Measurements from ENCODE around the gene TMEM82.

Gene TMEM82

DNA sequence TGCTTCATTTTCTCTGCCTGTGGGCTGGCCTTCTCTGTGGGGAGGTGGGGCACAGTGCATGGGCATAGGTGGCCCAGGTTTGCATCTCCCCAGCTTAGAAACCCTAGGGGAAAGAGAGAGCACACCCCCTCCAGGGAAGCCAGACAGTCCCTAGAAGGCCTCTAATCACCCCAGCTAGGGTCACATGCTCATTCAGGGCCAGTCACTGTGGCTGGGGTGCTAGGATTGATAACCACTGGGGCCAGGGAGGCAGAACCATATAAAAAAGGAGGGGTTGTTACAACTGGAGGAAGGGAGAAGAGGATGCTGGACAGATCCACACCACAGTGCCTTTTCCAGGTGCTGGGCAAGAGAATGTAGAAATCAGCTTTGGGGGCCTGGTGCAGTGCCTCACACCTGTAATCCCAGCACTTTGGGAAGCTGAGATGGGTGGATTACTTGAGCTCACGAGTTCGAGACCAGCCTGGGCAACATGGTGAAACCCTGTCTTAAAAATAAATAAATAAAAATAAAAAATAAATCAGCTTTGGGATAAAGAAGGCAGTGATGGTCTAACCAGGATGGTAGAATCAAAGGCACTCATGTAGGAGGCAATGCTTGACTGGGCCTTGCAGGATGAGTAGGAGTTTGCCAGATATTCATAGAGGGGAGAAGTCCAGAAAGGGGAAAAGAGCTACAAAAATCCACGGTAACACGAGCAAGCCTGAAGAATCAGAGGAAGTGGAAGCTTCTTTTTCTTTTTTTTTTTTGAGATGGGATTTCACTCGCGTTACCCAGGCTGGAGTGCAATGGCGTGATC, 35.8 kb downstream of the TMEM82 start:
- DNase-seq (ENCODE audit: low read depth in 2 of 2, low spot score in 1 of 2): no peak

DNA sequence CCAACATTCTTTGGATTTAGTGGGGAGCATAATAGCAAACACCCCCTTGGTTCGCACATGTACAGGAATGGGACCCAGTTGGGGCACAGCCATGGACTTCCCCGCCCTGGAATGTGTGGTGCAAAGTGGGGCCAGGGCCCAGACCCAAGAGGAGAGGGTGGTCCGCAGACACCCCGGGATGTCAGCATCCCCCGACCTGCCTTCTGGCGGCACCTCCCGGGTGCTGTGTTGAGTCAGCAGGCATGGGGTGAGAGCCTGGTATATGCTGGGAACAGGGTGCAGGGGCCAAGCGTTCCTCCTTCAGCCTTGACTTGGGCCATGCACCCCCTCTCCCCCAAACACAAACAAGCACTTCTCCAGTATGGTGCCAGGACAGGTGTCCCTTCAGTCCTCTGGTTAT, 43.4 kb downstream of the TMEM82 start:
- DNase-seq (ENCODE audit: low read depth in 2 of 2, low spot score in 1 of 2): no peak

DNA sequence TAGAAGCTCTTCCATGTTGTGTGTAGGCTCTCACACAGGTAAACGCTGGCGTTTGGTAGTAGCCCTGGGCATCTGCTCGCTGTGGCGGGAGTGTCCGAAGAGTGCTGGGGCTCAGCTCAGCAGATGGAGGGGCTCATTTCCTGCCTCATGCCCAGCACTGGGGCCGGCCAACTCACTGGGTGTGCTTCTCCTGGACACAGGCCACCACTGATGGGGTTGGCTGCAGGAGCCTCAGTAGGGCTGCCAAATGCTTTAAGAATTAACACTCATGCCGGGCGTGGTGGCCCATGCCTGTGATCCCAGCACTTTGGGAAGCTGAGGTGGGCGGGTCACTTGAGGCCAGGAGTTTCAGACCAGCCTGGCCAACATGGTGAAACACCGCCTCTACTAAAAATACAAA, 44.3 kb downstream of the TMEM82 start:
- DNase-seq (ENCODE audit: low read depth in 2 of 2, low spot score in 1 of 2): no peak

DNA sequence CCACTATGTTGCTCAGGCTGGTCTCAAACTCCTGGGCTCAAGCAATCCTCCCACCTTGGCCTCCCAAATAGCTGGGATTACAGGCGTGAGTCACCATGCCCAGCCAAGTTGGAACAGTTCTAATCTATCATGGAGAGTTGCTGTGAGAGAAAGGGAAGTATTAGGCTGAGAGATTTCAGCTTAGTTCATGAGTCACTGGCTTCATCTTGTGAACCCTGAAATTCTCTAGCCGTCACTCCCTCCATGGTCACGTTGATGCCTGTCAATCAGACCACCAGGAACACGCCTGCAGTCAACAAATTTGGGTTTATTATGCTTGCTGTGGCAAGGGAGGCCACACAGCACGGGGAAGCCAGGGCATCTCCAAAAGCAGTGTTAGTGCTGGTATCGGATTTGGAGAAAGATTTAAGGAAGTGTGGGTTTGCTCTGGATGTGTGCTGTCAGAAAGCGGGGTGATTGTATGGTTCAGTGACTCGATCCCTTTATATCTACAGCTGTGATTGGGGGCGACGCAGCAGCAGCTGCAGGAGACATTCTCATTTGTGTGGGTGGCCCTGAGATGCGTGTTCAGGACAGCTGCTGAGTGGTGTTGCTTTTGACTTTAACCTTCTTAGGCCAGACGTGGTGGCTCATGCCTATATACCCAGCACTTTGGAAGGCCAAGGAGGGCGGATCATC, 46.5 kb downstream of the TMEM82 start:
- no peak for DNase-seq (ENCODE audit: low read depth in 2 of 2, low spot score in 1 of 2)

DNA sequence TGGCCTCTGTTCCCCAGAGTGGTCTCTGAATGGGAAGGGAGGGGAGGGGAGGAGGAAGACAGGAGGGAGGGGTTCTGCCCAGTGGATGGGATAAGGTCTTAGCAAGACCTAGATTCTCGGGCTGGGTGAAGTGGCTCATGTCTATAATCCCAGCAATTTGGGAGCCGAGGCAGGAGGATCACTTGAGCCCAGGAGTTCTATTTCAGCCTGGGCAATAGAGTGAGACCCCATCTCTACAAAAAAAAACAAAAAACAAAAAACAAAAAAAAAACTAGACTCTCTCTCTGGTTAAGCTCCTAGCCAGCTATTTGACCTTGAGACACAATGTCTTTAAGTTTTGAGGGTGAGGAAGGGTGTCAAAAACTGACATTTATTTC, 53.8 kb downstream of the TMEM82 start:
- DNase-seq (ENCODE audit: low read depth in 2 of 2, low spot score in 1 of 2): no peak

Data from stimulated activated CD8-positive, alpha-beta memory T cell treated with anti-CD3 and anti-CD28 coated beads, Interleukin-4, amount 100 ng/mL, for 1 hour (primary cell).